K562 (cell line): Measurements from ENCODE around the gene ACTR5. TPM values are rescaled to one million over a fixed set of nuclear protein-coding genes. Genes with fewer than 3 reads are reported as not detected.

Source experiments
- ARHGAP35 ChIP-seq: fragments of 450-650 bp; IDR thresholded peaks from 2 replicates; pipeline ENCODE4 v1.6.1; 2018; ENCODE audit not compliant: partially characterized antibody
- CBX2 ChIP-seq: fragments of 200-600 bp; sonication (generic); IDR thresholded peaks from one replicate; pipeline ENCODE4 v1.6.1; 2012; ENCODE audit warnings: mild to moderate bottlenecking, low read length, inconsistent platforms; ENCODE audit not compliant: insufficient read depth, poor library complexity, severe bottlenecking
- DIDO1 ChIP-seq: fragments of 450-650 bp; IDR thresholded peaks from 2 replicates; pipeline ENCODE4 v1.6.1; 2016; ENCODE audit warnings: low read depth, missing biosample characterization, missing genetic modification characterization
- DPF2 ChIP-seq: fragments of 450-650 bp; IDR thresholded peaks from 2 replicates; pipeline ENCODE4 v1.6.1; 2016
- MBD2 ChIP-seq: sonication (generic); IDR thresholded peaks from 2 replicates; pipeline ENCODE4 v1.6.1; 2016; ENCODE audit warnings: low read depth, borderline replicate concordance
- MYC ChIP-seq, 2 experiments: fragments of 250-450 bp in 1 of 2; sonication (Bioruptor Pico) in 1 of 2; IDR thresholded peaks; 2 replicates each; pipeline versions ENCODE4 v1.5.1 to v1.6.1; 2012 to 2021; ENCODE audit warnings: low read depth in 2 of 2, borderline replicate concordance in 1 of 2, improper control_type of control experiment in 1 of 2, low read length in 1 of 2, mild to moderate bottlenecking in 1 of 2, moderate library complexity in 1 of 2
- NONO ChIP-seq, 2 experiments: fragments of 200-400 bp in 1 of 2; fragments of 450-650 bp in 1 of 2; formaldehyde crosslinking in 1 of 2; IDR thresholded peaks; 2 replicates each; pipeline ENCODE4 v1.6.1; 2017; ENCODE audit warnings: low read depth in 2 of 2, mild to moderate bottlenecking in 2 of 2, moderate library complexity in 2 of 2, low read length in 1 of 2
- NR2C1 ChIP-seq, 2 experiments: fragments of 450-650 bp; IDR thresholded peaks; 2 replicates each; pipeline ENCODE4 v1.6.1; 2017; ENCODE audit warnings: mild to moderate bottlenecking in 2 of 2, antibody characterized with exemption in 1 of 2, inconsistent platforms in 1 of 2, missing compliant biosample characterization in 1 of 2, missing genetic modification characterization in 1 of 2
- POLR3A ChIP-seq: IDR thresholded peaks from 2 replicates; pipeline ENCODE4 v1.6.1; 2011; ENCODE audit warnings: borderline replicate concordance, mild to moderate bottlenecking, moderate library complexity; ENCODE audit not compliant: insufficient read length, insufficient read depth; ENCODE audit errors: extremely low read depth
- PTTG1 ChIP-seq: fragments of 450-650 bp; IDR thresholded peaks from 2 replicates; pipeline ENCODE4 v1.6.1; 2016; ENCODE audit warnings: low read depth, mild to moderate bottlenecking, missing genetic modification characterization, missing compliant biosample characterization
- SMC3 ChIP-seq: conservative IDR thresholded peaks from 2 replicates; pipeline ENCODE4 v1.6.1; 2011; ENCODE audit warnings: low read depth, low read length, improper control_type of control experiment; ENCODE audit not compliant: insufficient read depth
- SRSF9 ChIP-seq: fragments of 200-400 bp; formaldehyde crosslinking; IDR thresholded peaks from 2 replicates; pipeline ENCODE4 v1.6.1; 2017; ENCODE audit warnings: low read depth, low read length, borderline replicate concordance
- STAT5A ChIP-seq: IDR thresholded peaks from 2 replicates; pipeline ENCODE4 v1.6.1; 2012; ENCODE audit warnings: low read length, inconsistent platforms, borderline replicate concordance
- TRIM24 ChIP-seq, 2 experiments: fragments of 450-650 bp; IDR thresholded peaks; 2 replicates each; pipeline ENCODE4 v1.6.1; 2016
- ZNF253 ChIP-seq: fragments of 250-450 bp; sonication (Bioruptor Pico); conservative IDR thresholded peaks from 2 replicates; pipeline ENCODE4 v1.6.1; 2021; ENCODE audit warnings: mild to moderate bottlenecking
- ZNF41 ChIP-seq: fragments of 250-450 bp; sonication (Bioruptor Pico); conservative IDR thresholded peaks from 2 replicates; pipeline ENCODE4 v1.4.0; 2020; ENCODE audit warnings: mild to moderate bottlenecking
- polyA plus RNA-seq, 8 experiments: library from polyadenylated mRNA; depleted of rRNA in 4 of 8; stranded (reverse) in 5 of 8; unstranded in 3 of 8; fragments of >200 nt; fragmentation: Nextera tagmentation in 2 of 8; fragmentation: Illumina TruSeq in 1 of 8; extraction: Ambion mirVana in 2 of 8; extraction: Trizol in 1 of 8; gene quantifications; 2 replicates each; pipeline versions ENCODE4 v1.2.1 to v1.2.3, GENCODE V29; 2011 to 2014; ENCODE audit warnings: inconsistent platforms in 1 of 8, missing spikeins in 1 of 8
- total RNA-seq, 7 experiments: library from RNA; depleted of rRNA in 6 of 7; stranded (reverse); fragments of >200 nt in 6 of 7; fragmentation: Illumina TruSeq in 2 of 7; extraction: Trizol in 2 of 7; gene quantifications; 2 replicates each; pipeline versions ENCODE4 v1.2.1 to v1.2.3, GENCODE V29; 2011 to 2021; ENCODE audit warnings: low replicate concordance in 1 of 7
- TF ChIP-seq, protein P1 (sequence below): fragments of 250-450 bp; sonication (Bioruptor Pico); IDR thresholded peaks from 2 replicates; pipeline ENCODE4 v1.9.0; 2021; ENCODE audit warnings: mild to moderate bottlenecking, inconsistent platforms
- TF ChIP-seq, protein P2 (sequence below): fragments of 450-650 bp; IDR thresholded peaks from 2 replicates; pipeline ENCODE4 v1.6.1; 2016; ENCODE audit warnings: mild to moderate bottlenecking
- TF ChIP-seq, protein P3 (sequence below): fragments of 250-450 bp; sonication (Bioruptor Pico); IDR thresholded peaks from 2 replicates; pipeline ENCODE4 v1.5.1; 2021; ENCODE audit warnings: mild to moderate bottlenecking
- TF ChIP-seq, protein P4 (sequence below): fragments of 450-650 bp; IDR thresholded peaks from 2 replicates; pipeline ENCODE4 v1.6.1; 2016

Gene ACTR5
- total and polyA plus RNA-seq, 9 of the 15 experiments (the other 6 are each of a cell fraction or from before 2014, with no cell fraction given): 0.93 to 18.8 (median 12.9) TPM

DNA sequence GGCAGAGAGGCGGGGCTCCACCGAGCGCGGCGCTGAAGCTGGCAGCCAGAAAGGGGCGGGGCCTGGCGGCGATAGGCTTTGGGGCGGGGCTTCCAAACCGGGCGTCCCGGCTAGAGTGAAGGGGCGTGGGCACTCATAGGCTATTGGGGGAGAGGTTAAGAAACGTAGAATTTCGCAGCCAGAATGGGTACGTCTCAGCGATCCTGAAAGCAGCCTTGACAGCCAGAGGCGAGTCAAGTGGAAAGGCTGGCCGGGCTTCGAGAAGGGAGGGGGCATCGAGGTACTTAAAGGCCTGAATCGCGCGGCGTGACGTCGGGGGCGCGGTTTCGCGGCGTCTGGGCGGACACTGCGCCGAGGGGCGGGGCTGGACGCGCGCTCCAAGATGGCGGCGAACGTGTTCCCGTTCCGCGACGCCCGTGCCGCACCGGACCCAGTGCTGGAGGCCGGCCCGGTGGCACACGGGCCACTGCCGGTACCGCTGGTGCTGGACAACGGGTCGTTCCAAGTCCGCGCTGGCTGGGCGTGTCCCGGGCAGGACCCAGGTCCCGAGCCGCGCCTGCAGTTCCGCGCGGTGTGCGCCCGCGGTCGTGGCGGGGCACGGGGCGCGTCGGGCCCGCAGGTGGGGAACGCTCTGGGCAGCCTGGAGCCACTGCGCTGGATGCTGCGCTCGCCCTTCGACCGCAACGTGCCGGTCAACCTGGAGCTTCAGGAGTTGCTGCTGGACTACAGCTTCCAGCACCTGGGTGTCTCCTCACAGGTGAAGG lies at the start of gene ACTR5 (continued):
- TF ChIP-seq MBD2 (no peak), MYC (IDR thresholded peaks at IDR 0.05; ENCODE audit: low read depth, low read length) (no peak; the same call in 1 of the 2 replicates), MYC (CRISPR knock-in tag; IDR thresholded peaks at IDR 0.05; ENCODE audit: borderline replicate concordance, low read depth) (no peak), CBX2 (no peak), POLR3A (no peak), SRSF9 (no peak), STAT5A (no peak), DIDO1 (tag) (no peak), NR2C1 (IDR thresholded peaks at IDR 0.05) (no peak), NR2C1 (tag; IDR thresholded peaks at IDR 0.05) (no peak), ZNF41 (CRISPR knock-in tag) (no peak), ZNF253 (CRISPR knock-in tag) (no peak), PTTG1 (tag) (no peak), ARHGAP35 (no peak), TRIM24 (IDR thresholded peaks at IDR 0.05) (no peak), NONO (IDR thresholded peaks at IDR 0.05; ENCODE audit: low read depth in 2 of 2, low read length in 1 of 2) (peak; percentile 60 to 63; a peak in 3 of 4 replicates), SMC3 (no peak), DPF2 (no peak)
- TF ChIP-seq, protein P1, sequence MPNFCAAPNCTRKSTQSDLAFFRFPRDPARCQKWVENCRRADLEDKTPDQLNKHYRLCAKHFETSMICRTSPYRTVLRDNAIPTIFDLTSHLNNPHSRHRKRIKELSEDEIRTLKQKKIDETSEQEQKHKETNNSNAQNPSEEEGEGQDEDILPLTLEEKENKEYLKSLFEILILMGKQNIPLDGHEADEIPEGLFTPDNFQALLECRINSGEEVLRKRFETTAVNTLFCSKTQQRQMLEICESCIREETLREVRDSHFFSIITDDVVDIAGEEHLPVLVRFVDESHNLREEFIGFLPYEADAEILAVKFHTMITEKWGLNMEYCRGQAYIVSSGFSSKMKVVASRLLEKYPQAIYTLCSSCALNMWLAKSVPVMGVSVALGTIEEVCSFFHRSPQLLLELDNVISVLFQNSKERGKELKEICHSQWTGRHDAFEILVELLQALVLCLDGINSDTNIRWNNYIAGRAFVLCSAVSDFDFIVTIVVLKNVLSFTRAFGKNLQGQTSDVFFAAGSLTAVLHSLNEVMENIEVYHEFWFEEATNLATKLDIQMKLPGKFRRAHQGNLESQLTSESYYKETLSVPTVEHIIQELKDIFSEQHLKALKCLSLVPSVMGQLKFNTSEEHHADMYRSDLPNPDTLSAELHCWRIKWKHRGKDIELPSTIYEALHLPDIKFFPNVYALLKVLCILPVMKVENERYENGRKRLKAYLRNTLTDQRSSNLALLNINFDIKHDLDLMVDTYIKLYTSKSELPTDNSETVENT (CRISPR knock-in tag): no peak
- TF ChIP-seq, protein P2, sequence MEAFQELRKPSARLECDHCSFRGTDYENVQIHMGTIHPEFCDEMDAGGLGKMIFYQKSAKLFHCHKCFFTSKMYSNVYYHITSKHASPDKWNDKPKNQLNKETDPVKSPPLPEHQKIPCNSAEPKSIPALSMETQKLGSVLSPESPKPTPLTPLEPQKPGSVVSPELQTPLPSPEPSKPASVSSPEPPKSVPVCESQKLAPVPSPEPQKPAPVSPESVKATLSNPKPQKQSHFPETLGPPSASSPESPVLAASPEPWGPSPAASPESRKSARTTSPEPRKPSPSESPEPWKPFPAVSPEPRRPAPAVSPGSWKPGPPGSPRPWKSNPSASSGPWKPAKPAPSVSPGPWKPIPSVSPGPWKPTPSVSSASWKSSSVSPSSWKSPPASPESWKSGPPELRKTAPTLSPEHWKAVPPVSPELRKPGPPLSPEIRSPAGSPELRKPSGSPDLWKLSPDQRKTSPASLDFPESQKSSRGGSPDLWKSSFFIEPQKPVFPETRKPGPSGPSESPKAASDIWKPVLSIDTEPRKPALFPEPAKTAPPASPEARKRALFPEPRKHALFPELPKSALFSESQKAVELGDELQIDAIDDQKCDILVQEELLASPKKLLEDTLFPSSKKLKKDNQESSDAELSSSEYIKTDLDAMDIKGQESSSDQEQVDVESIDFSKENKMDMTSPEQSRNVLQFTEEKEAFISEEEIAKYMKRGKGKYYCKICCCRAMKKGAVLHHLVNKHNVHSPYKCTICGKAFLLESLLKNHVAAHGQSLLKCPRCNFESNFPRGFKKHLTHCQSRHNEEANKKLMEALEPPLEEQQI: no peak
- TF ChIP-seq, protein P3, sequence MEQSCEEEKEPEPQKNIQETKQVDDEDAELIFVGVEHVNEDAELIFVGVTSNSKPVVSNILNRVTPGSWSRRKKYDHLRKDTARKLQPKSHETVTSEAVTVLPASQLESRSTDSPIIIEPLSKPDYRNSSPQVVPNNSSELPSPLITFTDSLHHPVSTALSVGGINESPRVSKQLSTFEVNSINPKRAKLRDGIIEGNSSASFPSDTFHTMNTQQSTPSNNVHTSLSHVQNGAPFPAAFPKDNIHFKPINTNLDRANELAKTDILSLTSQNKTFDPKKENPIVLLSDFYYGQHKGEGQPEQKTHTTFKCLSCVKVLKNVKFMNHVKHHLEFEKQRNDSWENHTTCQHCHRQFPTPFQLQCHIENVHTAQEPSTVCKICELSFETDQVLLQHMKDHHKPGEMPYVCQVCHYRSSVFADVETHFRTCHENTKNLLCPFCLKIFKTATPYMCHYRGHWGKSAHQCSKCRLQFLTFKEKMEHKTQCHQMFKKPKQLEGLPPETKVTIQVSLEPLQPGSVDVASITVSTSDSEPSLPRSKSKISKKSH (CRISPR knock-in tag): no peak
- TF ChIP-seq, protein P4, sequence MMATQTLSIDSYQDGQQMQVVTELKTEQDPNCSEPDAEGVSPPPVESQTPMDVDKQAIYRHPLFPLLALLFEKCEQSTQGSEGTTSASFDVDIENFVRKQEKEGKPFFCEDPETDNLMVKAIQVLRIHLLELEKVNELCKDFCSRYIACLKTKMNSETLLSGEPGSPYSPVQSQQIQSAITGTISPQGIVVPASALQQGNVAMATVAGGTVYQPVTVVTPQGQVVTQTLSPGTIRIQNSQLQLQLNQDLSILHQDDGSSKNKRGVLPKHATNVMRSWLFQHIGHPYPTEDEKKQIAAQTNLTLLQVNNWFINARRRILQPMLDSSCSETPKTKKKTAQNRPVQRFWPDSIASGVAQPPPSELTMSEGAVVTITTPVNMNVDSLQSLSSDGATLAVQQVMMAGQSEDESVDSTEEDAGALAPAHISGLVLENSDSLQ: peak; percentile 46
